HG03575 (cell line): Measurements from ENCODE around the gene NPTN.

Experiments
- ATAC-seq: cut with Tn5 transposase; IDR thresholded peaks from one replicate; pipeline ENCODE4 v1.9.1; 2021; ENCODE audit not compliant: unreplicated experiment, insufficient number of reproducible peaks, low FRiP score; ENCODE audit errors: extremely low read depth

The NPTN gene

GRCh38 chr15:73637527-73637926, 4.3 kb upstream of the NPTN start:
- no peak for ATAC-seq

- no peak for ATAC-seq
Observed at GRCh38 chr15:73633991-73634495, 854 bp upstream of the NPTN start.

GRCh38 chr15:73632670-73633058, 525 bp downstream of the NPTN start:
- ATAC-seq, result no peak

GRCh38 chr15:73631915-73632669, 1.1 kb downstream of the NPTN start:
- no peak for ATAC-seq

GRCh38 chr15:73630921-73631362, 2.2 kb downstream of the NPTN start:
- ATAC-seq, result no peak

GRCh38 chr15:73629798-73630429, 3.3 kb downstream of the NPTN start:
- ATAC-seq, result no peak

GRCh38 chr15:73628976-73629797, 4.0 kb downstream of the NPTN start:
- ATAC-seq, result no peak

GRCh38 chr15:73628102-73628501, 5.1 kb downstream of the NPTN start:
- no peak for ATAC-seq

- ATAC-seq, result no peak
Observed at GRCh38 chr15:73626072-73626471, 7.1 kb downstream of the NPTN start.

GRCh38 chr15:73624530-73624929, 8.7 kb downstream of the NPTN start:
- no peak for ATAC-seq

- no peak for ATAC-seq
Observed at GRCh38 chr15:73621286-73621826, 11.8 kb downstream of the NPTN start.

GRCh38 chr15:73620078-73620477, 13.1 kb downstream of the NPTN start:
- no peak for ATAC-seq

- ATAC-seq, result no peak
Observed at GRCh38 chr15:73617913-73618312, 15.3 kb downstream of the NPTN start.

GRCh38 chr15:73617301-73617831, 15.8 kb downstream of the NPTN start:
- no peak for ATAC-seq

GRCh38 chr15:73608941-73609340, 24.2 kb downstream of the NPTN start:
- ATAC-seq, result no peak

- no peak for ATAC-seq
Observed at GRCh38 chr15:73608475-73608874, 24.7 kb downstream of the NPTN start.

- no peak for ATAC-seq
Observed at GRCh38 chr15:73607843-73608242, 25.3 kb downstream of the NPTN start.

GRCh38 chr15:73607405-73607804, 25.8 kb downstream of the NPTN start:
- ATAC-seq, result no peak

GRCh38 chr15:73605759-73606436, 27.3 kb downstream of the NPTN start:
- no peak for ATAC-seq
